ENCODE data around the gene AKAP8.

GRCh38 chr19:15373644-15374043 is 5.9 kb downstream of the AKAP8 start:
- TF ChIP-seq EZH2 (IDR thresholded peaks at IDR 0.05; ENCODE audit: low read length), result no peak
- no peak for TF ChIP-seq CTCF (optimal IDR thresholded peaks at IDR 0.05 in 1 of 3, IDR thresholded peaks at IDR 0.05 in 1 of 3, conservative IDR thresholded peaks at IDR 0.05 in 1 of 3; ENCODE audit: extremely low read depth in 1 of 3, insufficient read depth in 2 of 3, low read length in 3 of 3)

Measured in keratinocyte (primary cell).